Fibroblast of peridontal ligament (primary cell): ENCODE results near the gene MCTP1.
"Not testable (repeated sequence)": the region's sequence is repeated elsewhere in the genome, so short reads cannot be mapped to it uniquely, and the experiment has no call there.

Experiments used
- DNase-seq: peaks from one replicate; pipeline ENCODE4 v3.0.0-alpha.2; 2010; ENCODE audit errors: extremely low read depth

Gene MCTP1

DNA sequence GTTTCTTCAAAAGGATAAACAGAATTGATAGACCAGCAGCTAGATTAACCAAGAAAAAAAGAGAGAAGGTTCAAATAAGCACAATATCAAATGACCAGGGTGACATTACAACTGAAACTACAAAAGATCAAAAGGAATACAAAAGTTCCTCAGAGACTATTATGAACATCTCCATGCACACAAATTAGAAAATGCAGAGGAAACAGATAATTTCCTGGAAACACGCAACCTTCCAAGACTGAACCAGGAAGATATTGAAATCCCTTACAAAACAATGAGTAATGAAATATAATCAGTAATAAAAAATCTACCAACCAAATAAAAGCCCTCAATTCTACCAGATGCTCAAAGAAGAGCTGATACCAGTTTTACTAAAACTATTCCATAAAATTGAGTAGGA is 252.1 kb downstream of the MCTP1 start:
- DNase-seq, result no peak

DNA sequence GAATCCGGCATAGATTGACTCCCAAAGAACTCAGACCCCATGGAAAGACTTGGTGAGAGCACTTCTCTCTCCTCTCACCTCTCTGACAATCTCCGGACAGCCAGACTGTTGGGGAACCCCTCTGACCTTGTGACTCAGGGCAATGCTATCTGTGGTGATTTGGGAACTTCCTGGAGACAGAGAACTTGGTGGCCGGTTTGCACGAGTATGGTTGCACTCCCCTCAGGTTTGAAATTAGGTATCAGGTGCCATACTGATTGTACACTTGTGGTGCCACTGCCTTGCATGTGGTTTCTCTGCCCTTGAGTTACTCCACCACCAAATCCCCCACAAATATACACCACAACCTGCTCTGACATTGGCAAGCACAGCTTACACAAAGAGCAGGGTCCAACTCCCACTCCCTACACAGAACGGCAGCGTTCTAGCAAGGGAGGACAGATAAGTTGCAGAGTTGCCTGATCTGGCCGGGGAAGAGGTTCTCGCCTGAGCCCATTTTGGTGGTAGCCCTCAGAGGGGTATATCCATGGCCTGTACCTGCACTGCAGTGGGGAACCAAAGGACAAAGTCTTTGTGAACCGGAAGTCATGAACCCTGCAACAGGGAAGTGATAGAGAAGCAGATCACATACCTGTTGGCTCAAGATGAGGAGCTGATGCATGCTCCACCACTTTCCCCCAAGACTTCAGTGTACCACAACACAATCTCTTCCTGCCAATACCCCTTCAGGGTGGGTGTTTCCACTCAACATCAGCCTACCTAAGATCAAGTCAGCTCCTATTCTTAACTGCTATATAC is 255.1 kb downstream of the MCTP1 start:
- DNase-seq, result no peak

DNA sequence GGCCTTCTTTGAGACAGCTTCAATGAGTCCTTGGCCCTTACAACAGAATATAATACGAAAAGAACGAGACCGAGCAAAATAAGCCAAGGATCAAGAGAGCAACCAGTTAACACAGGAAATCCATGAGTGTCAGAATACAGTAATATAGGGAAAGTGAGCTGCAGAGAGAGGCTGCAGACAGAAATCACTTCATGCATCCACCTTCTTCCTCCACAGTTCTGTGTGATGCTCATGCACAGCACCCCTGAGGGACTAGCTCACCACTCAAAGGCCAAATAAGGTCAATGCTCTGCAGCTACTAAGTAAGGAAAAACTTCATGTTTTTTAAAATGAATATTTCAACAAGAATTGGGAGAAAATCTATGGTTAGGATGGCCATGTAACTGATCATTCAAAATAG is 257.1 kb downstream of the MCTP1 start:
- DNase-seq, result no peak

DNA sequence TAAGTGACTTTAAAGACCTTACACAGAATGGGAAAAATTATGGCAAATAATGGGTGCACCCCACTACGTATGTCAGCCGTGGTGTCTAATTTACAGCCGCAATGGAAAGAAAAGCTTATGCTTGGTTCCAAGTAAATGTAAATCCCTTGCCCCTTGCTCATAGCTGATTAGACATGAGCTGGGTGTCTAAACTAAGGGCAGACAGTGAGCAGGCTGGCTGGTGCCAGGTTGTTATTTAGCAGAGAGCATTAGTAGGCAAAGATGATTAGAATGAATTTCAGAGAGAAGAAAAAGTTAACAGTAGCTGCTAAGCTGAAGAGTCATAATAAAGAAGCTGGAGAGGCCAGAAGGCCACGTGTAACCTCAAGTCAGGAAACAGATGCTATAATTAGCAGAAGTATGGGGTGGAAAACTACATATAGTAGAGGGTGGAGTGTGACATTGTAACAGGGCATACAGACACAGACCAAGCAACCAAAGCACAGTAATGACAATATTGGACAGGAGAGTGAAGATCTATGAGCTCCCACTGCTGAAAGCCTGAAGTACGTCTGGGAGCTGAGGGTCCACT is 257.7 kb downstream of the MCTP1 start:
- DNase-seq, result no peak

DNA sequence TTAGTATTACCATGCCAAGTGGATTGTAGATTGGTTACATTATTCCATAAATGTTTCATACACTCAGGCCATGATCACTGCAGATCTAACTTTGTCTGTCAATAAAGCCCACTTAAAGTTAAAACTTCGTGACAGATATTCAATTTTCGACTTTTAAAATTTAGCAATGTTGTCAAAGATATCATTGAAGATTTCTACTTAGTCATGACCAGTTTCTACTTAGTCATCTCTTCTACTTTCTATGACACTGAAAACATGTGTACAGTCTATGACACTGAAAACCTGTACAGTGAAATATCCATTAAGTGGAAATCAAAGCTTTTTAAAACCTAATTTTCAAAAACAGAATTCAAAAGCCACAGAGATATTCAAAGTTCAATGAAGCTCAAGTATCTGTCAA is 258.2 kb downstream of the MCTP1 start:
- no peak for DNase-seq

DNA sequence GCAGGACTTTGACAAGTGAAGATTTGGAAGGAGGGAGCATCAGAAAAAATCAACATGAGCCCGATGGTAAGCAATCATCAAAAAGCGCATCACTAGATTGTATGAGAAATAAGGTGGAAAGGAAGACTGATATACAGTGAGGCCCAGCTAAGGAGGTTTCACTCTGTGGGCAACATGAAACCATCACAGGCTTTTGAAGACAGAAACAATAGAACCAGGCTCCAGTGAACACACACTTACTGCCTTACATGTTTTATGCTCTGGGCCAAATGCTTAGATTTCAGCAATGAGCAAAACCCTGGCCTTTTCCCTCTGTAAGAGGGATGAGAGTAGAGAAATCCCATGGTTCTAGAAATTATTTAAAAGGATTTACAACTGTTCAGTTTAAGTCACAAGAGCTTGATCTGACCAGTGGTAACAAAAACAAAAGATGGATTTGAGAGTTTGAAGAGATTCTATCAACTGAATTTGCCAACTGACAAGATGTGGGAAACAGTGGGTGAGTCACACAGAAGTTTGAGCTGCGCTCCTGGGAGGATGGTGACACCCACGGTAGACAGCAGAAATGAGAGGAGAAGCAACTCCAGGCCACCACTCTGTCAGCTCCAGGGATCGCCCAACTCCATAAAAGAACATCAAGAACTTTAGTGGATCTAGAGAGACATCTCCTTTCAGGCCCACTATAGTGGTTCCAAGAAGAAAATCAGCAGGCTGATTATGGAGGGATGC is 261.8 kb downstream of the MCTP1 start:
- no peak for DNase-seq

DNA sequence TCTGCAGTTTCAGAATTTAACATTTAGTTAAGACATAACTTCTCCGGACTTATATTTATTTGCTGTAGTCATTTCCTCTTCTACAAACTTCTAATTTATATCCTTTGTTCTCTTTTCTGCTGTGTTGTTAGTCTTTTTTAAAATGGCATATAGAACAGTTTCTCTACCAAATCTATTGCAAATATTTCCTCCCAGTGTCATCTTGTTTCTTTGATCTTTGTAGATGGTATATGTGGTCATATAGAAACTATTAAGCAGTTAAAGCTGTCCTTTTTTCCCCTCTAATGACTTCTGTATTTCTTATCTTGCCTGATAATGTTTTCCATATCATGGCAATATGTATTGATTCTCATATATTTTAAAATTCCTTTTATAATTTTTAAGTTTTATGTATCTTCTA is 264.5 kb downstream of the MCTP1 start:
- no peak for DNase-seq

DNA sequence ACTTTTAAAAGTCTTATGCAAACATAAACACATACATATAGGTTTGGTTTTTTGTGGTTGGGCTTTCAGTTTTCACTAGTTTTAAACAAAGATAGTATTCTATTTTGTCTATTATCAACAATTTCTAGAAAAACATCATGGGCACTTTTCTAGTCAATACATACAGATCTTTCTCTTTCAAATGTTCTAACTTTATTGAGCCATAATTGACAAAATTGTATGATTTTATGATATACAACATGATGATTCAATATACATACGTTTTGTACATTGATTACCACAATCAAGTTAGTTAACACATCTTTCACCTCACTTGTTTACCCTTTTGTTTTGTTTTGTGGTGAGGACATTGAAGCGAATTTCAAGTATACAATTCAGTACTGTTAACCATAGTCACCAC is 265.9 kb downstream of the MCTP1 start:
- no peak for DNase-seq

DNA sequence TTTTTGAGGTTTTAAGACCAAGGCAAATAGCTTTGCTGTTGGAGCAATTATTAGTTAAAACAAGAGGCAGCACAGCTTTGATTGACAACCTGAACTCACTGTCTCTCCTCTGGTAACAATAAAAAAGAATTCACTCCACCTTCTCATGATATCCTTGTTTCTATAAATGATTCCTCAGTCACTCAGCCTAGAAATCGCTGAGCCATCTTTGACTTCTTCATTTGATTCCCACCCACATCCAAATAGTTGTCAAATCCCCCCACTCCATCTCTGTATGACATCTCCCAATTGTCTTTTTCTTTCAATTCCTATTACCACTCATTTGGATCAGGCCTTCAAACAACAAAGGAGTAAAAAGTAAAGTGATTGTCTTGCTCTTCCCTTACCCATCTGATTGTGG is 266.4 kb downstream of the MCTP1 start:
- no peak for DNase-seq

DNA sequence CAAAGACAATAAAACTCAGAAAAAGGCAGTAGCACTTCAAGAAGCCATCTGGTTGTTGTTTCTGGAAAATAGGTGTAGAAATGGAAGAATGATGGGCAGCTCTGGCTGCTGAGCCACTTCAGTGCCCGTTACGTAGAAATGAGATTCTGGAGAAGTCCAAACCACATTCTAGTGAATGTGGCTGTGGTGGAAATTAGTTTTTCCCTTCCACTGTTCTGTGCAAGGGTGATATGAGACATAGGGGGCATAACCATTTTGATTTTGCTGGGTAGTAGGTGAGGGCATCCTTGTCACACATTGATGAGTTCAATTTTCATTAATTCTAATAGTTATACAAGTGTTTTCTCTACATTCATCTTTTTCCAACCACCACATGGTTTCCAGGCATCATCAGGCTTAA is 275.1 kb downstream of the MCTP1 start:
- no peak for DNase-seq

DNA sequence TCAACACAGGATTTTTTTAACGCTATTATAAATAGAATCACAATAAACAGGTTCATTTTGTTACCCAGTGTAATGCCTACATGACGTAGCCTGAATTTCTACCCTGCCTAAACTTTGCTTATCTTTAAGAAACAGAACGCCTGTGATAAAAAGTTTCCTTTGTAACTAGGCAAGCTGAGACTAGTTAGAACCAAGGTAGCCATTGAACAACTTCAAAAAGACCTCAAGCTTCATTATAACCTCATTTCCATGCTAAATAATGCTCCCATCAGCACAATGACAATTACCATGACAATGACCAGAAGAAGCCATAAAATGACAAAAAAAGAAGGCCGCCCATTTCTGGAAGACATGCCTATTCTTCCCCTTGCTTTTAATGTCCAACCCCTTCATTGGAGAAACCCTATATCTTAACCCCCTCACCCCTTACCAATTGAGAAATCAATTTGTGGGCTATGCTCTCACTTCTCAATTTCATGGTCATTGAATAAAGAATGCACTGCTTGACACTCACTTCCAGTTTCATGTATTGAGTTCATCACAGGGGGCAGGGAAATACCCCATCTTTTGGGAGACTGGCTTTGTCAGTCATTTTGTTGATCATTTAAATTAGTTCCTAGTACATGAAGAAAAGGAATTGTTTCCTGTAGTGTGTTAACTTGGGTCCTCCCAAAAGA is 276.8 kb downstream of the MCTP1 start:
- no peak for DNase-seq

DNA sequence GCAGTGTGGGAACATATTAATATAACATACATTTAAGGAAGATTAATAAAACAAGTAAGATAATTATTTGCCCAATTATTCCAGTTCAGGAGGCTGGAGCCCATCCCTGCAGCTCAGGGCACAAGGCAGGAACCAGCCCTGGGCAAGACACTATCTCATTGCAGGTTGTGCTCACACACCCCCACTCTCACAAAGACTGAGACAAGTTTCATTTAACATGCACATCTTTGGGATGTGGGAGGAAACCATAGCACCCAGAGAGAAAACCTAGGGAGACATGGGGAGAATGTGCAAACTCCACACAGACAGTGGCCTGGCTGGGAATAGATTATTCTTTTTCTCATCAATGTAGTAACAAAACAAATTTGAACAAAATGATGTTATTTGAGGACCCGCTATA is 279.1 kb downstream of the MCTP1 start:
- no peak for DNase-seq

DNA sequence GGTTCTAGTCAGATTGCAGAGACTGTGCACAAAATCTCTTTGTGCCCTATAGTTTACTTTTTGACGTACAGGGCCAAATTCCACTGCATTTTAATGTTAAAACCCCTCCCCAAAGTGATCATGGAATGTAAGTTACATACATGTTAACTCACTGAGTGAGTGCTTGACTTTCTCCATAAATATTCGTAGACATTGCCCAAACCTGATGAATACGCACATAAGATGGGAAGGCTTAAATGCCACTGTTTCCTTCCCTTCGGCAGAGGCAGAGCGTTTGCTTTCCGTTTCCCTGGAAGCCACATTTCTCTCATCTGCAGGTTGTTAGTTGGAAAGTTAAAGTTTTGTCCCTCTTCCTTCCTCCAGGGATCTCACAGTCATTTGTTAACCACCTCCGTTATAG is 286.2 kb downstream of the MCTP1 start:
- no peak for DNase-seq

DNA sequence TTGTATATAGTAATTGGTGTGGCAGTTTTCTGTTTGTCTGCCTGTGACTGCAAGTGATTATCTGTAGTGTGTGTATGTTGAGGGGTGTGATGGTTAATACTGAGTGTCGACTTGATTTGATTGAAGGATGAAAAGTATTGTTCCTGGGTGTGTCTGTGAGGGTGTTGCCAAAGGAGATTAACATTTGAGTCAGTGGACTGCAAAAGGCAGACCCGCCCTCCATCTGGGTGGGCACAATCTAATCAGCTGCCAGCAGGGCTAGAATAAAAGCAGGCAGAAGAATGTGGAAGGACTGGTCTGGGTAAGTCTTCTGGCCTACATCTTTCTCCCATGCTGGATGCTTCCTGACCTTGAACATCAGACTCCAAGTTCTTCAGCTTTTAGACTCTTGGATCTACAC is 290.4 kb downstream of the MCTP1 start:
- DNase-seq, result not testable (repeated sequence)

DNA sequence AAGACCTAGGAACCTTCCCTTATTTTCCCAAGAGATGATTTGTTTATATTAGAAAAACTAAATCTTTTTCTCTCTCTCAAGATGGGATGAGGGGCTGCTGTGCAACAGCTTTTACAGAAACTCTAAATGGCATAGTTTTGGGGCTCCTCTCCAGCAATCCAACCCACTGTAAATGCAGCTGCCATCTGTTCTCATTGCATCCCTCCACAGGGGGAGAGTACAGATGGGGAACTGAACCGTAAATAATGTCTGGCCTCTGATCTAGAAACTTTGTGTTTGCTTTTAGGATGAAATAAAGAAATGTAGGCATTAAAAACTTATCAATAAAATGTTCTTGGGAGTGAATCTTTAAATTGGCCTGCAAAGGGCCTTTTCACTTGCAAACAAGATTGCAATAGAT is 291.4 kb downstream of the MCTP1 start:
- DNase-seq, result no peak

DNA sequence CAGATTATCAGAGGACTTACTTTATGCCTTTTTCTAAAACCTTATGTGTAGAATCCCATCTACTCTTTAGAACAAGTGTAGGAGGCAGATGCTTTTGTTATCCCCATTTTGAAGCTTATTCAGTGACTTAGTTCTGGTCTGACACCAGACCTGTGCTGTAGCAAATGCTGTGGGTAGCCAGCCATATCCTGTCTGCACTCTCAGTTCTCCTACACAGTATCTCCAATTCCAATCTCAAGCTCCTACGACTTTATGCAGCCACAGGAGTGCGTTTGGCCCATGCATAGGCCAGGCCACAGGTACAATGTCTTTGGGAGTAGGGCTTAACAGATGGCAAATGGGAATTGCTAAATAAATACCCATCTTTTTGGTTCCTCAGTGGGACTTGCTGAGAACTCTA is 292.6 kb downstream of the MCTP1 start:
- DNase-seq, result no peak

DNA sequence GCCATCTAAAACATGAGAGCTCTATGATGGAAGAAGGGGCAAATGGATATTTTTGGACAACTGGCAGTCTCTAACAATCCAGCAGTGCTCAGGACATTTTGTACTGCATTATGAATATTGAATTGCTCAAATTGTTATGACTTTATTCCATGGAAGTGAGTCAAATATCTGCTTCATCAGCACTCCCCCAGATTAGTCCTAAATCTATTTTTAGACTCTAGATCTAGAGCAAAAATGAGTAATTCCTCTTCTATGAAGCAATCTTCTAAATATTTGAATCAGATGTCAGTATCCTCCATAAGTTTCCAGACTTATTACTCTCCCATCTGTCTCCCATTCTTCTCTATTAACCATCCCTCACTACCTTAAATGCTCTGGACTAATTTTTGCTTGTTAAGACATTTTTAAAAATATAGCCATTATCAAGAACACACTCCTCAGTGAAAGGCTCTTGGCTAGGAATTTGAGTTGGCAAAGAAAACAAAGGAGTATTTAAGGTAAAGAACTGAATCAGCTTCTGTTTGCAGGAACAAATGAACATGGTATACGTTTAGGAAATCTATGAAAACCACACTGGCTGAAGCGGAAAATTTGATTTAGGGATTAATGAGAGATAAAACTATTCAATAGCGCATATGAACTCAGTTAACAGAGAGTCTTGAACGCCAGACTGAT is 300.9 kb downstream of the MCTP1 start:
- peak; percentile 76 for DNase-seq

DNA sequence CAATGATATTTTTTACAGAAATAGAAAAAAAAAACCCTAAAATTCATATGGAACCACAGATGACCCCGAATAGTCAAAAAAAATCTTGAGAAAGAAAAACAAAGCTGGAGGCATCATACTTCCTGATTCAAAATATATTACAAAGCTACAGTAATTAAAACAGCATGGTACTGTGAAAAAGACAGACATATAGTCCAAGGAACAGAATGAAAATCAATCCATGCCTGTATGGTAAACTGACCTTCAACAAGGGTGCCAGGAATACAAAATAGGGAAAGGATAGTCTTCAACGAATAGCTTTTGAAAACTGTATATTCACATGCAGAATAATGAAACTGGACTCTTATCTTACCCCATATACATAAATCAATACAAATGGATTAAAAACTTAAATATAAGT is 307.5 kb downstream of the MCTP1 start:
- DNase-seq, result no peak

DNA sequence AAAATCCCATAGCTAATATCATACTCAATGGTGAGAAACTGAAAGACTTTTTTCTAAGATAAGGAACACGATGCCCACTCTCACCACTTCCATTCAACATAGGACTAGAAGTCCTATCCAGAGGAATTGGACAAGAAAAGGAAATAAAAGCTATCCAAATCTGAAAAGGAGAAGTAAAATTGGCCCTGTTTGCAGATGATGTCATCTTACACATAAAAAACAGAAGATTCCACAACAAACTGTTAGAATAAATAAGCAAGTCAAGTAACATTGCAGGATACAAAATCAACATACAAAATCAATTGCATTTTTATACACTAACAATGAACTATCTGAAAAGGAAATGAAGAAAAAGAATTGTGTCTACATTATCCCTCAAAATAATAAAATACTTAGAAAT is 308.0 kb downstream of the MCTP1 start:
- no peak for DNase-seq

DNA sequence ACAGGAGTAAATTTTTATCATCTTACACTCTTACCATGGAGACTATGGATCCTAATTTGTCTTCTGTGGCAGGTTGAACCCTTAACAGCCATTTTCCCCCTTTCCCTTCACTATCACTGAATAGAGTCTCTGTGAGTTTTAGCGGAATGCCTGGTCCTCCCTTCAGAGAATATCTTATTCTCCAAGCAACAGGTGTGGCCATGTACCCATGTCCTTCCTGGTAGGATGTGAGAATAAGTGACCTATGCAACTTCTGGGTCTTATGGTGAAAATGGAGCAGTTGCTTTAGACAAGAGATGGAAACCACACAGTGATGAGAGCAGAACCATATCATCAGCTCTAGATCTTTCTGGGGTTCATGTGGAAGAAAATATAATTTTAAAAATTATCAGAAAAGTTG is 312.6 kb downstream of the MCTP1 start:
- DNase-seq, result no peak

DNA sequence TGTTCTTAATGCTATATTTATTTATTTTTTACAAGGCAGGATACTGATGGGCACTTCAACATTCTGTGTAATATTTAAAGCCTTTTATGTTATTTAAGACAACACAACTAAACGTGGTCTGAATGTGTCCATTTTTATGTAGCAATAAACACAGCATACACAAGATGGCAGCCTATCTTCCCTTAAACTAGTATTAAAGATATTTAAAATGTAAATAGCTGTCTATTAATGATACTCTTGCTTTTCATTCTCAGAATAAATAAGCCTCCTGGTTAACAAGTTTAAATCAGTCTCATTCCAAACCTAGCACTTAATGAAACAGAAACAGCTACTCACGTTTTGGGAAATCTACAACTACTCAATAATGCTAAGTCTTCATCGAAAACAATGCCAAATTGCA is 315.7 kb downstream of the MCTP1 start:
- peak; percentile 36 for DNase-seq

DNA sequence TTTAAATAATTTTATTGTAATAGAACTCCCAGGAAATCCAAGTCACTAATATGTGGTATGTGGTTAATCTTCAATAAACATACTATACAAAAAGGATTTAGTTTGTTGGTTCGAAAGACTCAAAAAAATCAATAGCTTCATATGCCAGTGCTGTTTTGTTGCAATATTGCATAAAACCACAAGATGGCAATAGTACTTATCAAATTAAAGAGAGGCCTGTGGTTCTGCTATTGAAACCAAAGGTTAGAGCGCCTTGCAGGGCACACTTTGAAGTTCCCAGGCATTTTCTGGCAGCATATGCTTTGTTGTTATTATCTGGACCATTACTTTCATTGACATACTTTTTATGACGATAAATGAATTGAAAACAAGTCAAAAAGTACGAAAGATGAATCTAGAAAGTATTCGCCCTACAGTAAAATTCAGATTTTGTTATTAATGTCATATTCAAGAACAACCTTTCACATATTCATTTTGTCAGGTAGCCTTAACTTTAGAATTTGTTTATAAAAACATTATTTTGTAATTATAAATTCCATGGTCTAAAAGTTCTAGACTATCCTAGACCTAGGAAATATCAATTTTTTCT is 316.3 kb downstream of the MCTP1 start:
- peak; percentile 76 for DNase-seq
